Measurements from ENCODE around the gene WFS1. TPM values are rescaled to one million over a fixed set of nuclear protein-coding genes. Genes with fewer than 3 reads are reported as not detected.

Gene WFS1
- total RNA-seq, 1 experiment from 2014 or later: 21.5 TPM

DNA sequence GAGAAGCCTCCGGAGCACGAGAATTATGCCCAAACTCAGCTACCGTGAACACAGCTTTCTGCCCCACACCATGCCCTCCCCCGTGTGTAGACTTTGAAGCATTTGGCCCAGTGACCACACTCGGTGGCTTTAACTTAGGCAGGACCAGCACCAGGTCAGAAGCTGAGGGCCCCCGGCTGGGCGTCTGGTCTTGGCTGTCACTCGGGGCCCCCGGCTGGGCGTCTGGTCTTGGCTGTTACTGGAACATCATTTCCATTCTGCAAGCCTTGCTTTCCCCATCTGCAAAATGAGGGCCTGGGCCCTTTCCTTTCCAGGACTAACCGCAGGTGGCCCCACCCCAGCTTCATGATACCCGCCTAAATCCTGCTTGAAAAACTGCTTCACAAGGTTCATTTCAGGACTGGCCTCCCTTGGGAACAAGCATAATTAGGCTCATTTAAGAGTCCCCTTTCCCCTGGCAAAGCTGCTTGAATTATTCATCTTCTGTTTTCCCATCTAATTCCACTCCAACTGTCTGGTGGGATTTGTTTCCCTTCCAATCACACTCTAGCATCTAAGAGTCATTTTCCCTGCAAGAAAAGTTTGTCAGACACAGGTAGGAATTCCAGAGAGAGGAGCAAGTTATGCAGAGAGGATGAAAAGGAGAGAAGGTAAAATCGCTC, 82.5 kb downstream of the WFS1 start:
- Histone ChIP-seq H3K9me3 (ENCODE audit: control insufficient read depth in 1 of 2, insufficient read depth in 1 of 2, low read depth in 1 of 2, low read length in 2 of 2) (no peaks in the 10 kb centered on the region), H3K36me3 (ENCODE audit: control insufficient read depth in 1 of 2, insufficient read depth in 2 of 2, low read length in 2 of 2) (no peaks in the 10 kb centered on the region), H2AFZ (ENCODE audit: low read depth, low read length, poor library complexity, severe bottlenecking) (no peak overlapping the region), H3K9me2 (ENCODE audit: insufficient read depth) (no peaks in the 10 kb centered on the region), H3K4me1 (ENCODE audit: control insufficient read depth in 1 of 2, insufficient read depth in 2 of 2, low read length in 2 of 2) (no peaks in the 10 kb centered on the region), H3K27ac (ENCODE audit: low read depth, low read length) (no peak overlapping the region), H3K27me3 (ENCODE audit: insufficient read depth, low read length) (no peaks in the 10 kb centered on the region), H3K79me2 (ENCODE audit: insufficient read depth, low read length) (no peaks in the 10 kb centered on the region), H4K20me1 (ENCODE audit: insufficient read depth) (no peaks in the 10 kb centered on the region), H3K9ac (ENCODE audit: low read length) (no peak overlapping the region), H3K4me3 (replicated peaks in 1 of 2; ENCODE audit: low read depth in 1 of 2, low read length in 2 of 2) (no peak overlapping the region), H3K4me2 (ENCODE audit: low read length) (no peak overlapping the region)
- ATAC-seq: no peak
- CTCF ChIA-PET: interaction anchor here (1.6 kb wide), 1 partner anchor 21 kb away, joined by 4 read pairs; no protein-coding TSS in a partner anchor
- POLR2A ChIA-PET: no interaction called here
- BruUV-seq (replicated peaks): no TSS peak
- intact Hi-C loops (cut with micrococcal nuclease): no loop called here
- RAD21 ChIA-PET (ENCODE audit: low non-redundant PET in 1 of 2, low total read pairs in 2 of 2, uncharacterized antibody in 2 of 2, unreplicated experiment in 2 of 2): no interaction called here
- TF ChIP-seq ZNF274 (IDR thresholded peaks at IDR 0.05; ENCODE audit: low read depth, low read length): no peak
- no peak for DNase-seq (ENCODE audit: low read depth, low spot score)

Other genes with a start within 250 kb of the WFS1 start
- not detected for gene JAKMIP1, start 69.3 kb upstream of the WFS1 start, total RNA-seq (2021; ENCODE audit: unreplicated experiment)
- 32.9 TPM for gene PPP2R2C, start 202.8 kb downstream of the WFS1 start, total RNA-seq (2021; ENCODE audit: unreplicated experiment)

All from HCT116 (cell line).